Astrocyte of the spinal cord (primary cell): ENCODE results near the gene SPACDR.
A peak's percentile ranks its signal among the peaks of the same experiment; 100 is the strongest.
"Not testable (repeated sequence)": the region's sequence is repeated elsewhere in the genome, so short reads cannot be mapped to it uniquely, and the experiment has no call there.

Experiments
- DNase-seq: peaks from one replicate; pipeline ENCODE4 v3.0.0; 2011; ENCODE audit warnings: low read depth, low spot score
- H3K4me3 ChIP-seq: 2 replicates; pipeline ENCODE4 v1.5.1; 2011; ENCODE audit warnings: low read depth, mild to moderate bottlenecking, low read length, moderate library complexity
- in situ Hi-C: cut with HindIII; loops from 2 replicates; pipeline ENCODE4 v1.10.0; 2017; ENCODE audit warnings: low sequenced_read_pairs
- TF ChIP-seq, protein P1 (sequence below): IDR thresholded peaks from 2 replicates; pipeline ENCODE4 v1.5.1; 2012; ENCODE audit warnings: low read depth, mild to moderate bottlenecking, low read length, inconsistent platforms

The SPACDR gene, protein sequence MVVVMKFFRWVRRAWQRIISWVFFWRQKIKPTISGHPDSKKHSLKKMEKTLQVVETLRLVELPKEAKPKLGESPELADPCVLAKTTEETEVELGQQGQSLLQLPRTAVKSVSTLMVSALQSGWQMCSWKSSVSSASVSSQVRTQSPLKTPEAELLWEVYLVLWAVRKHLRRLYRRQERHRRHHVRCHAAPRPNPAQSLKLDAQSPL

DNA sequence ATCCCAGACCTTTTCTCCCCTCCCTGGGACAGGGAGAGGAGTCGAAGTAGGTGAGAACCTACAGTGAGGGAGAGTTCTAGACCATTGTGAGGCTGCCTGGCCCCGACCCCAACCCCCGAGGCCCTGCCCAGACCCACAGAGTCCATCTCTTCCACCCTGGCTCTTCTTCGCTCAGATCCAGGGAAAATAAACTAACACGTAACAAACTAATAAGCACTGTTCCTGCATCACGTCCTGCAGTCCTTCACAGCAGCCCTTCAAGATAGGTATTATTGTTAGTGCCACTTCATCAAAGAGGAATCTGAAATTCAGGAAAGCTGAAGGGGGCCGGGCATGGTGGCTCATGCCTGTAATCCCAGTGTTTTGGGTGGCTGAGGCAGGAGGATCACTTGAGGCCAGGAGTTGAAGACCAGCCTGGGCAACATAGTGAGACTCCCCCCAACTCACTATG is at the start of gene SPACDR:
Gene SPACDR, minus strand, starts transcription at position 51 of the 451 bp plus-strand sequence. CDS start 235 bp downstream, outside the sequence.
- in situ Hi-C loops = no loop called here
- TF ChIP-seq, protein P1, sequence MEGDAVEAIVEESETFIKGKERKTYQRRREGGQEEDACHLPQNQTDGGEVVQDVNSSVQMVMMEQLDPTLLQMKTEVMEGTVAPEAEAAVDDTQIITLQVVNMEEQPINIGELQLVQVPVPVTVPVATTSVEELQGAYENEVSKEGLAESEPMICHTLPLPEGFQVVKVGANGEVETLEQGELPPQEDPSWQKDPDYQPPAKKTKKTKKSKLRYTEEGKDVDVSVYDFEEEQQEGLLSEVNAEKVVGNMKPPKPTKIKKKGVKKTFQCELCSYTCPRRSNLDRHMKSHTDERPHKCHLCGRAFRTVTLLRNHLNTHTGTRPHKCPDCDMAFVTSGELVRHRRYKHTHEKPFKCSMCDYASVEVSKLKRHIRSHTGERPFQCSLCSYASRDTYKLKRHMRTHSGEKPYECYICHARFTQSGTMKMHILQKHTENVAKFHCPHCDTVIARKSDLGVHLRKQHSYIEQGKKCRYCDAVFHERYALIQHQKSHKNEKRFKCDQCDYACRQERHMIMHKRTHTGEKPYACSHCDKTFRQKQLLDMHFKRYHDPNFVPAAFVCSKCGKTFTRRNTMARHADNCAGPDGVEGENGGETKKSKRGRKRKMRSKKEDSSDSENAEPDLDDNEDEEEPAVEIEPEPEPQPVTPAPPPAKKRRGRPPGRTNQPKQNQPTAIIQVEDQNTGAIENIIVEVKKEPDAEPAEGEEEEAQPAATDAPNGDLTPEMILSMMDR = no peak
- peak; percentile 44 for DNase-seq
- H3K4me3 ChIP-seq = no peak within 1 kb of the TSS

DNA sequence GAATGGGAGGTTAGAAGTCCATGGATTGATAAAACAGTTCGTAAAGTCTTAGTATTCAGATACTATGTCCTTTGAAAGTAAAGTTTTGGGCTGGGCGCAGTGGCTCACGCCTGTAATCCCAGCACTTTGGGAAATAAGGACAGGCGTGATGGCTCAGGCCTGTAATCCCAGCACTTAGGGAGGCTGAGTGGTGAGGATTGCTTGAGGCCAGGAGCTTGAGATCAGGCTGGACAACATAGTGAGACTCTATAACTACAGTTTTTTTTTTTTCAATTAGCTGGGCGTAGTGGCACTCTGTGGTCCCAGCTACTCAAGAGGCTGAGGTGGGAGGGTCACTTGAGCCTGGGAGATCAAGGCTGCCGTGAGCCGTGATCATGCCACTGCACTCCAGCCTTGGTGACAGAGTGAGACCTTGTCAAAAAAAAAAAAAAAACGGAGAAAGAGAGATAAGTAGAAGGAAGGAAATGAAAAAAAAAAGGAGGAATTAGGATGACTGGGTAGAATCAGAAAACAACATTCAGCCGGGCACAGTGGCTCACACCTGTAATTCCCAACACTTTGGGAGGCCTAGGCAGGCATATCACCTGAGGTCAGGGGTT is 49.3 kb upstream of the SPACDR start:
- TF ChIP-seq, protein P1 = no peak
- in situ Hi-C loops = no loop called here
- no peak overlapping the region for H3K4me3 ChIP-seq
- DNase-seq = no peak

DNA sequence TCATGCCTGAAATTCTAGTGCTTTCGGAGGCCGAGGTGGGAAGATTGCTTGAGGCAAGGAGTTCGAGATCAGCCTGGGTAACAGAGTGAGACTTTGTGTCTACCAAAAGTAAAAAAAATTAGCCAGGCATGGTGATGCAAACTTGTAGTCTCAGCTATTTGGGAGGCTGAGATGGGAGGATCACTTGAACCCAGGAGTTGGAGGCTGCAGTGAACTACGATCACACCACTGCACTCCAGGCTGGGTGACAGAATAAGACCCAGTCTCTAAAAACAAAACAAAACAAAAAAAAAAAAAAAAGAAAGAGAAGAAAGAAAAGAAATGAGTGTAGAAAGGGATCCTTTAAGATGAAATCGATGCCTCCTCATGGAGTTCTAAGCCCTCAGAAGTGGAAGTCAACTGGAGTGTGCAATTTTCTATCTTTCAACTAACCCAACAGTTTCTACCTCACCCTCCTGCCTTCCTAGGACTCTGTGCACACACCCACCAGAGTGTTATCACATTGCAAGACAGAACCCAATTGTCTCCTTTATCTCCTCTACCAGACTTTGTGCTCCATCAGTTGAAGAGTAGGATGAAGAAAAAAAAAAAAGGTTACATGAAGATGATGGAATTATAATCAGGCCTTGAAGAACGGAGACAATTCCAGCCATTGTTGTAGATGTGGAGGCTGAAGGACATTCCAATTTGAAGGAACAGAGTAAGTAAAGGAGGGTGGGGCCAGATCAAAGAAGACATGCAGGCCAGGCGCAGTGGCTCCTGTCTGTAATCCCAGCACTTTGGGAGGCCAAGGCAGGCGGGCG is 46.6 kb upstream of the SPACDR start:
- in situ Hi-C loops = no loop called here
- TF ChIP-seq, protein P1 = no peak
- DNase-seq = no peak
- no peak overlapping the region for H3K4me3 ChIP-seq

DNA sequence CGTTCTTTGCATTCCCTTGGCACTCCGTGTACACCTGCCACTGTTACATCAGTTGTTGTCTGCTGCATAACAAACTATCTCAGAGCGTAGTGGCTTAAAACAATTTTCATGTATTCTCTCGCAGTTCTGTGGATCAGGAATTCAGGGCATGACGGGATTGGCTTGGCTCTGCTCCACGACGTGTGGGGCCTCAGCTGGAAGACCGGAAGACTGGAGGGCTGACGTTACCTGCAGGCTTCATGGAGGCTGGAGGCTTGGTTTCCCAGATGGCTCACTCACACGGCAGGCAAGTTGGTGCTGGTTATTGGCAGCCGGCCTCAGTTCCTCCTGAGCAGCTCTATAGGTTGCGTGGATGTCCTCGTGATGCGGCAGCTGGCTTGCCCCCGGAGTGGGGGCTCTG is 45.2 kb upstream of the SPACDR start:
- in situ Hi-C loops = no loop called here
- DNase-seq = peak; percentile 79
- TF ChIP-seq, protein P1 = no peak
- H3K4me3 ChIP-seq = no peak overlapping the region

DNA sequence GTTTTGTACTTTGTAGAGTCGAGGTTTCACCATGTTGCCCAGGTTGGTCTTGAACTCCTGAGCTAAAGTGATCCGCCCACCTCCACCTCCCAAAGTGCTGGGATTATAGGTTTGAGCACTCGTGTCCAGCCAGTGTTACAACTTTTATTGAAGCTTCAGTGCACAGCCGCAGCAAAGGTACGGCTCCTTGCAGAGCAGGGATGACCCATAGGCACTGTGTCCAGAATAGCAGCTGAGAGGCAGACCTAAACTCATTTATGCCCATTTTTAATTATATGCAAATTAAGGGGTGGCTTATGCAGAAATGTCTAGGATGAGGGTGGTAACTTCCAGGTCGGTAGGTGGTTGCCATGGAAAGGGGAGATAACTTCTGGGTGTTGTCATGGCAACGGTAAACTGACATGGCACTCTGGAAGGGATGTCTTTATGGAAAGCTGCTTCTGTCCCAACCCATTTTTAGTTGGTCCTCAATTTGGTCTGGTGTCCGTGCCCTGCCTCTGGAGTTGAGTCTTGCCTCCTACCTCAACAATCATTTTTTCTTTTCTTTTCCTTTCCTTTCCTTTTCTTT is 42.4 kb upstream of the SPACDR start:
- TF ChIP-seq, protein P1 = no peak
- no peak for DNase-seq
- in situ Hi-C loops = no loop called here
- H3K4me3 ChIP-seq = no peak overlapping the region

DNA sequence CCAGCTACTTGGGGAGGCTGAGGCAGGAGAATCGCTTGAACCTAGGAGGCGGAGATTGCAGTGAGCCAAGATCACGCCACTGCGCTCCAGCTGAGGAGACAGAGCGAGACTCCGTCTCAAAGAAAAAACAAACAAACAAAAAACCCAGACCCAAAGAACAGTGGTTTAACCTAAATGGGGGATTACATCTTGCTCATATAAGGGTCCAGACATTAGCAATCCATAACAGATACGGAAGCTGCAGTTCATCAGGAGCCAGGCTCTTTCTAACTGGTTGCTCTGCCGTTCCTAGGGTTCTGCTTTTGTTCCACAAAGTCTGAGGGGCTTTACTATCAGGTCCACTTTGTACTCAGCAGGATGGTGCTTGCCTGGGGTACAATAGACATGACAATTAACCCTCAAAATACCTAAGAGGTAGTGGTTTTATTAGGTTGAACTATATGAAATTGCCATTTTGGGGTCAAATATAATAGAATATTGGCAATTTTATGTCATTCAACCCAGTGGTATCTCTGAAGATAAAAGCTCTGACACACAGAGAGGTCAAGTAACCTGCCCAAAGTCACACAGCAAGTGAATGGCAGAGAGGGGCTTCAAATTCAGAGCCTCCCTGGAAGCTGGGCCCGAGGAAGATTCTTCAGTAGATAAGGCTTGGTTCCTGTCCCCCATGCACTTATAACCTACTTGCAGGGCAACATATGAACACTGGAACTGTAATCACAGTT is 41.0 kb upstream of the SPACDR start:
- in situ Hi-C loops = no loop called here
- TF ChIP-seq, protein P1 = no peak

DNA sequence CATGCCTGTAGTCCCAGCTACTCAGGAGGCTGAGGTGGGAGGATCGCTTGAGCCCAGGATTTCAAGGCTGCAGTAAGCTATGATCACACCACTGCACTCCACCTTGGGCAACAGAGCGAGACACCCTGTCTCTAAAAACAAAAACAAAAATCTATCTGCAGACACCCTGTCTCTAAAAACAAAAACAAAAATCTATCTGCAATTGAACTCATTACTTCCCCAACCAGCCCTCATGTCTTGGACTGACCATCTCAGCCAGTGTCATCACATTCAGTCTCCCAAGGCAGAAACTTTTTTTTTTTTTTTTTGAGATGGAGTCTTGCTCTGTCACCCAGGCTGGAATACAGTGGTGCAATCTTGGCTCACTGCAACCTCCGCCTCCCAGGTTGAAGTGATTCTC is 40.0 kb upstream of the SPACDR start:
- DNase-seq, in situ Hi-C loops, H3K4me3 ChIP-seq: not testable (repeated sequence)

More for the DNA sequence above, 41.0 kb upstream of the SPACDR start:
- no peak for DNase-seq
- no peak overlapping the region for H3K4me3 ChIP-seq

DNA sequence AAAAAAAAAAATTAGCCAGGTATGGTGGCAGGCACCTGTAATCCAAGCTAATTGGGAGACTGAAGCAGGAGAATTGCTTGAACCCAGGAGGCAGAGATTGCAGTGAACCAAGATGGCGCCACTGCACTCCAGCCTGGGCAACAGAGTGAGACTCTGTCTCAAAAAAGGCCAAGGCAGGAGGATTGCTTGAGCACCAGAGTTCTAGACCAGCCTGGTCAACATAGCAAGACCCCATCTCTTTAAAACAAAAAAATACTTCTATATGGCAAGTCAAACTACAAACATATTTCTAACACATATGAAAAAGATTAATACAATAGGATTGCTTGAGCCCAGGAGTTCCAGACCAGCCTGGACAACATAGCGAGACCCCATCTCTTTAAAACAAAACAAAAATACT is 36.7 kb upstream of the SPACDR start:
- H3K4me3 ChIP-seq, in situ Hi-C loops, DNase-seq: not testable (repeated sequence)
